Kidney epithelial cell (primary cell): ENCODE measurements around the gene PRRX2. TPM values are rescaled to one million over a fixed set of nuclear protein-coding genes. Genes with fewer than 3 reads are reported as not detected.
"Not testable (repeated sequence)": the region's sequence is repeated elsewhere in the genome, so short reads cannot be mapped to it uniquely, and the experiment has no call there.

ENCODE experiments used
- DNase-seq: peaks from one replicate; pipeline ENCODE4 v3.0.0-alpha.2; 2010; ENCODE audit warnings: low read depth
- H3K27me3 ChIP-seq: 2 replicates; pipeline ENCODE4 v1.6.0; 2011; ENCODE audit warnings: low read length; ENCODE audit not compliant: control insufficient read depth, insufficient read depth
- H3K36me3 ChIP-seq: 2 replicates; pipeline ENCODE4 v1.5.1; 2011; ENCODE audit warnings: low read length; ENCODE audit not compliant: control insufficient read depth, insufficient read depth
- H3K4me3 ChIP-seq: 2 replicates; pipeline ENCODE4 v1.5.1; 2011; ENCODE audit warnings: low read depth, mild to moderate bottlenecking, control low read depth, low read length
- total RNA-seq: library from RNA; depleted of rRNA; stranded (reverse); fragments of >200 nt; gene quantifications from 2 replicates; pipeline ENCODE4 v1.2.3, GENCODE V29; 2015
- TF ChIP-seq, protein P1 (sequence below): IDR thresholded peaks from 2 replicates; pipeline ENCODE4 v1.5.1; 2011; ENCODE audit warnings: mild to moderate bottlenecking, moderate library complexity, low read length, control low read depth, inconsistent platforms; ENCODE audit not compliant: insufficient read depth, poor library complexity, severe bottlenecking

PRRX2 gene
- total RNA-seq, 1 donor from 2014 or later: not detected

DNA sequence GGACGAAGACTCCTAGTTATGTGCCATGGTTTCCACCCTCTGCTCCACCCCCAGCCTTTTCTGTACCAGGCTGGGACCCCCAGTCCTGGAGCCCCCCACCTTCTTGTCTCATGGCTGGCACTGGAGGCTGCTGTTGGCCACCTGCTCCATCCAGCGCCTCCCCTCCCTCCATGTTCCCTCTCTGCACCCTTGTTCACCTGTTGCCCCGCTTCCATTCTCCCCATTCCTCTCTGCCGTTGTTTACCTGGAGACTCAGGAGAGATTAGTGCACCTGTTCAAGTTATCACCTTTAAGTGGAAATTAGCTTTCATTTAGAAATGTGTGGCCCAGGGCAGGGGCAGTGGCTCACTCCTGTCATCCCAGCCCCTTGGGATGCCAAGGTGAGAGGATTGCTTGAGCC, 32.2 kb upstream of the PRRX2 start:
- no peaks in the 10 kb centered on the region for H3K27me3 ChIP-seq
- H3K4me3 ChIP-seq: no peak overlapping the region
- no peaks in the 10 kb centered on the region for H3K36me3 ChIP-seq
- DNase-seq: no peak
- TF ChIP-seq, protein P1, sequence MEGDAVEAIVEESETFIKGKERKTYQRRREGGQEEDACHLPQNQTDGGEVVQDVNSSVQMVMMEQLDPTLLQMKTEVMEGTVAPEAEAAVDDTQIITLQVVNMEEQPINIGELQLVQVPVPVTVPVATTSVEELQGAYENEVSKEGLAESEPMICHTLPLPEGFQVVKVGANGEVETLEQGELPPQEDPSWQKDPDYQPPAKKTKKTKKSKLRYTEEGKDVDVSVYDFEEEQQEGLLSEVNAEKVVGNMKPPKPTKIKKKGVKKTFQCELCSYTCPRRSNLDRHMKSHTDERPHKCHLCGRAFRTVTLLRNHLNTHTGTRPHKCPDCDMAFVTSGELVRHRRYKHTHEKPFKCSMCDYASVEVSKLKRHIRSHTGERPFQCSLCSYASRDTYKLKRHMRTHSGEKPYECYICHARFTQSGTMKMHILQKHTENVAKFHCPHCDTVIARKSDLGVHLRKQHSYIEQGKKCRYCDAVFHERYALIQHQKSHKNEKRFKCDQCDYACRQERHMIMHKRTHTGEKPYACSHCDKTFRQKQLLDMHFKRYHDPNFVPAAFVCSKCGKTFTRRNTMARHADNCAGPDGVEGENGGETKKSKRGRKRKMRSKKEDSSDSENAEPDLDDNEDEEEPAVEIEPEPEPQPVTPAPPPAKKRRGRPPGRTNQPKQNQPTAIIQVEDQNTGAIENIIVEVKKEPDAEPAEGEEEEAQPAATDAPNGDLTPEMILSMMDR: no peak

DNA sequence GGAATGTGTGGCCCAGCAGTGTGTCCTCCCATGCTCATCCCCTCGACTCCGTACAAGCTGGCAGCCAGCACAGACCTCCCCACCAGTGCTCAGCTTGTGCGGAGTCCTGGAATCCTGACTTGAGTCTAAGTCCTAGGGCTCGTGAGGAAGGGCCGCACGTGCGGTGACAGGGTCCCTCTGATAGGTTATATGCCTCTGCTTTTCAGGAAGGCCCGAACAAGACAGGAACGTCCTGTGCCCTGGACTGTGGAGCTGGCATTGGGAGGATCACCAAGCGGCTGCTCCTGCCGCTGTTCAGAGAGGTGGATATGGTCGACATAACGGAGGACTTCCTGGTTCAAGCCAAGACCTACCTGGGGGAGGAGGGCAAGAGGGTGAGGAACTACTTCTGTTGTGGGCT, 31.6 kb upstream of the PRRX2 start:
- TF ChIP-seq, protein P1: no peak
- no peak for DNase-seq
- no peak overlapping the region for H3K4me3 ChIP-seq
- no peaks in the 10 kb centered on the region for H3K36me3 ChIP-seq
- H3K27me3 ChIP-seq: no peaks in the 10 kb centered on the region

DNA sequence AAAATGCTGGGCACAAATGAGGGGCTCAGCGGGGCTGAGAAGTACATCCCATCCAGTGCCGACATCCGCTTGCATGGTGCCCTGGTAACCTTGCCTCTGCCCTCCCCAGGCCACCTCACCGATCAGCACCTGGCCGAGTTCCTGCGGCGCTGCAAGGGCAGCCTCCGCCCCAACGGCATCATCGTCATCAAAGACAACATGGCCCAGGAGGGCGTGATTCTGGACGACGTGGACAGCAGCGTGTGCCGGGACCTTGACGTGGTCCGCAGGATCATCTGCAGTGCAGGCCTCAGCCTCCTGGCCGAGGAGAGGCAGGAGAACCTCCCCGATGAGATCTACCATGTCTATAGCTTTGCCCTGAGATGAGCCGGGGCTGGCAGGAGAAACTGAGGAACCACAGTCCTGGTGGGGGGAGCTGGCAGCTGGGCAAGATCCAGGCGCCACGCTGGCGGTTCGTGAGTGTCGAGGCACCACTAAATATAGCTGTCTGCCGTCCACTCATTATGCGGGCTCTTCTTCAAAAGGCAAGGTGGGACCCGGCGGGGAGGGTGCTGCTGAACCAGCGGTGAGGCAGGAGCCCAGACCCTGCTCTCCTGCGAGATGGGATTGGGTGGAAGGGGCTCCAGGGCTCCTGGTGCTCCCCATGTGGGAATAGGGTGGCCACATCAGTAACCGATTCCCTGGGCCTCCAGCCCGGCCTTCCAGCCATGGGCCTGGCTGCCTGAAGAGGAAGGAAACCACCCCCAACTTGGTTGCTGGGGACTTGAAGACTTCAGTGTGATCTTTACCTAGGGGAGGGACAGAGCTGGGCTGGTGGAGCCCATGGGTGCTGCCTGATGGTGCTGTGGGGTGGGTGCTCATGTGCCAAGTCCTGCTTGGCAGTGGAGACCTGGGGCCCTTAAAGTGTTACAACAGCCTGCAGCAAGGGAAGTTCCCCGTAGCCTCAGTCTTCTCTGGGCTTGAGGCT, 30.1 kb upstream of the PRRX2 start:
- no peak overlapping the region for H3K4me3 ChIP-seq
- TF ChIP-seq, protein P1: no peak
- no peaks in the 10 kb centered on the region for H3K36me3 ChIP-seq
- H3K27me3 ChIP-seq: no peaks in the 10 kb centered on the region
- no peak for DNase-seq

DNA sequence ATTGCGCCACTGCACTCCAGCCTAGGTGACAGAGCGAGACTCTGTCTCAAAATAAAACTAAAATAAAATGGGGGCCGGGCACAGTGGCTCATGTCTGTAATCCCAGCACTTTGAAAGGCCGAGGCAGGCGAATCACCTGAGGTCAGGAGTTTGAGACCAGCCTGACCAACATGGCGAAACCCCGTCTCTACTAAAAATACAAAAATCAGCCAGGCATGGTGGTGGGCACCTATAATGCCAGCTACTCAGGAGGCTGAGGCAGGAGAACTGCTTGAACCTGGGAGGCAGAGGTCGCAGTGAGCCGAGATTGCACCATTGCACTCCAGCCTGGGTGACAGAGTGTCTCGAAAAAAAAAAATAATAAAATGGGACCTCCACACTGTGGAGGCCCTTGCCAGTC, 29.1 kb upstream of the PRRX2 start:
- not testable (repeated sequence) for H3K4me3 ChIP-seq, DNase-seq, H3K27me3 ChIP-seq, H3K36me3 ChIP-seq

DNA sequence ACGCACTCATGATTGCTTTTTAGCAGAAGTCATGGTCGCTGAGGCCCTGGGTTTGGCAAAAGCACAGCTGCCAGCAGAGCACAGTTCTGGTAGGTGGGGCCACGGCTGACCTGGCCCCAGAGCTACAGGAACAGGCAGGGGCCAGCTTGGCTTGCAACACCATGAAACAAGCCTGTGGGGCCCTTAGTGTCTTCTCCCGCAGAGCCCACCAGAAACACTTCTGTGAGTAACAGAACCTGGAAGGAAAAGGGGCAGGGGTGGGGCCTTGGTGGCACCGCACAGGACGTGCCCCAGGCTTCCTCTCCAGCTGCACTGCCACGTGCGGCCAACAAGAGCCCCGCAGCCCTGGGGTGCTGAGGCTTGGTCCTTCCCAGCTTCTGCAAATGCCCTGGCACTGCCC, 28.3 kb upstream of the PRRX2 start:
- H3K27me3 ChIP-seq: no peaks in the 10 kb centered on the region
- H3K4me3 ChIP-seq: no peak overlapping the region
- TF ChIP-seq, protein P1: no peak
- no peaks in the 10 kb centered on the region for H3K36me3 ChIP-seq
- no peak for DNase-seq

DNA sequence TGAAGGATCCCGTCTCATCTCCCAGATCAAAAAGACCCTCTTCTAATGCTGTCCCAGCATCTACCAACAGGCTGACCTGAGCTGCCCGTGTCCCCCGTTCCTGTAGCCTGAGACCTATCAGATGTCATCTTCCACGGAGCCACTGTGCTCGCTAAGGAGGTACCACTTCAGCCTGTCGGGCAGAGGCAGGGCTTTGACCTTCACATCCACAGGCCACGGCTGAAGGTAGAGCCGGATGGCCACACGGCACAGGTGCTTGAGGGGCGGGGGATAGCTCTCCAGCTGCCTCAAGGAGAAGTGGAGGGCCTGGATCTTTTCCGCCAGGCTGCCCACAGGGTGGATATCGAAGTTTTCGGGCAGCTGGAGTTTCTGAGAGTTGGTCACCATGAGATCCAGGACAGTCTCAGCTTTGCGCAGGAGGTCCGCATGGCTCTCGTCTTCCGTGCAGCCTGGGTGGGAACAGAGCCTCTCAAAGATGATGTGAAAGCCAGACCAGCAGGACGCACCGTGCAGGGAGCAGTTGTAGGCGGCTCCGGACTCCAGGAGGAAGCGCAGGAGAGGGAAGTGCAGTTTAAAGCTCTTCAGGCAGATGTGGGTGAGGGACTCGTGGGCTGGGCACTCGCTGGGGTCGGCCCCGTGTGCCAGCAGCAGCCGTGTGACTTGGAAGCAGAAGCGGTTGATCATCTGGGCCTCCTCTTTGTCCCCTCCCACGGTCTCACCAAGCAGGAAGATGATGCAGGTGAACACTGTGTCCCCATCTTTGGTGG, 27.6 kb upstream of the PRRX2 start:
- no peak for DNase-seq
- Histone ChIP-seq H3K36me3 (no peaks in the 10 kb centered on the region), H3K27me3 (no peaks in the 10 kb centered on the region), H3K4me3 (no peak overlapping the region)
- TF ChIP-seq, protein P1: no peak
